VCaP (cell line): ENCODE data around the gene AK4.

Experiments used
- H3K27ac ChIP-seq: fragments of 450-650 bp; 2 replicates; pipeline ENCODE4 v1.5.1; 2017
- TF ChIP-seq, protein P1 (sequence below): fragments of 450-650 bp; conservative IDR thresholded peaks from 2 replicates; pipeline ENCODE4 v1.5.1; 2017; ENCODE audit warnings: mild to moderate bottlenecking, moderate library complexity

Gene AK4

DNA sequence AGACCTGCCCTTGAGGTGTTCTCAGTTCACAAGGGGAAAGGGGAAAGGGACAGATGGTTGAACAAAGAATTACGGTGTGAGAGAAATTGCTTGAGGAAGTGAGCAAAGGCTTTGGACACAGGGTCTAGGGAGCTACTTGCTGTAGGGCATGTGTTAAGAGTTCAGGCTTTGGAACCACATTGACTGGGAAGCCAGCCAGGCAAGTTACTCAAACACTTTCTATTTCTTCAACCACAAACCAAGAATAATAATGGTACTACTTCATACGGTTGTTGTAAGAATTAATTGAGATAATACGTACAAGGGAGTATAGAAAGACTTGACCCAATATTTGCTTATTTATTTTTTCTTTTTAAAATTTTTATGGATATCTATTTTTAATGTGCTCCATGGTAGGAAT is 26.6 kb downstream of the AK4 start:
- TF ChIP-seq, protein P1, sequence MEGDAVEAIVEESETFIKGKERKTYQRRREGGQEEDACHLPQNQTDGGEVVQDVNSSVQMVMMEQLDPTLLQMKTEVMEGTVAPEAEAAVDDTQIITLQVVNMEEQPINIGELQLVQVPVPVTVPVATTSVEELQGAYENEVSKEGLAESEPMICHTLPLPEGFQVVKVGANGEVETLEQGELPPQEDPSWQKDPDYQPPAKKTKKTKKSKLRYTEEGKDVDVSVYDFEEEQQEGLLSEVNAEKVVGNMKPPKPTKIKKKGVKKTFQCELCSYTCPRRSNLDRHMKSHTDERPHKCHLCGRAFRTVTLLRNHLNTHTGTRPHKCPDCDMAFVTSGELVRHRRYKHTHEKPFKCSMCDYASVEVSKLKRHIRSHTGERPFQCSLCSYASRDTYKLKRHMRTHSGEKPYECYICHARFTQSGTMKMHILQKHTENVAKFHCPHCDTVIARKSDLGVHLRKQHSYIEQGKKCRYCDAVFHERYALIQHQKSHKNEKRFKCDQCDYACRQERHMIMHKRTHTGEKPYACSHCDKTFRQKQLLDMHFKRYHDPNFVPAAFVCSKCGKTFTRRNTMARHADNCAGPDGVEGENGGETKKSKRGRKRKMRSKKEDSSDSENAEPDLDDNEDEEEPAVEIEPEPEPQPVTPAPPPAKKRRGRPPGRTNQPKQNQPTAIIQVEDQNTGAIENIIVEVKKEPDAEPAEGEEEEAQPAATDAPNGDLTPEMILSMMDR: no peak
- H3K27ac ChIP-seq: no peak overlapping the region

DNA sequence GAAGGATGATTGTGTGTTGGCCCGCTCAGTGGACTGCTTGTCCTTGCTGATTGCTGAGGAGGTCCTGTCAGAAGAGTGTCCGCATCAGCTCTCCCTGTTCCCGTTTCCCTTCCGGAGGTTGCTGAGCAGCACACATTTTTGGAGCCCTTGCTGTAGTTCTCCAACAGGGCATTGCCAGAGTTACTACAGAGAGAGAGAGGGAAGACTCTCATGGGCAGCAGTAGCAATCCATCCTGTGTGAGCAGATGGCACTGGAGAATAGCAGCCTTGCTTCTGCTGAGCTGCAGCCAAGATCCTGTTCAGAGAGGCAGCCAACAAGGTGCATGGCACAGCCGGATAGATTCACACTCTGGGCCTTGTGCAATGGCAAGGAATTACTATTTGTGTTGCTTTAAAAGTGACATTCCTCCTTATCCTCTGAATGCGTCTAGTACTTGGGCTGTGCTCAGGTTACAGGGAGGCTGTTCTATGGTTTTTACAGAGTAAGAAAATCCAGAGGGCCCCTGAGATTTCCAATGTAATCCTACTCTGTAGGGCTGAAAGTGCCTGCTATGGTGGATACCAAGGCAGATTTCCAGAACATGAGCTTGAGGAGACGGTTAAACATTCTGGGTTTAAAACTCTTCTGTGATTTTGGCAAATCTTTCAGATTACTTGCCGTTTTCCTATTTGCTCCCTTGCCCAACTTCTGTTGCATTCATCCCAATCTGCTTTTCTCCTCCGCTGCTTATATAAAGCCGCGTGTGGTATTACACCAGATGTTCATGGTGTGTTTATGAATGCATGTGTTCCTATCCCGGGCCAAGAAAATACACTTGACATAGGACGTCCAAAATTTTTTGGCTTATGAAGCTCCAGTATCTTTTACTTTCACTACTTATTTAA is 27.4 kb downstream of the AK4 start:
- TF ChIP-seq, protein P1: no peak
- no peak overlapping the region for H3K27ac ChIP-seq

DNA sequence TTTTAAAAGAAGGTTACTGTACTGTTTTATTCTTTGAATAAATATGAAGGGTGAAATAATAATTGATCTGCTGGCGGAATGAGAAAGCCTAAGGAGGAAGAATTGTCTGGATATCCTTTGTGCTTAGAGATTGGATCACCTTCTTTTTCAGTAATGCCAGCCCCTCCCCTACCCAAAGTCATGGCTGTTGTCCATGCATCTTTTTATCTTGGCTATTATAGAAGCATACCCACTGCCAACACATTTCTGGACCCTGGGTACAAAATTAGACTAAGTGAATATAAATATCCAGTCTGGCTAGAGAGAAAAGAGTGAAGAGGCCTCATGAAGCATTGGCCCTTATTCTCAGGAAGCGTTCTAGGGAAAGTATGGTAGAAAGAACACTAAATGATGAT is 28.1 kb downstream of the AK4 start:
- no peak overlapping the region for H3K27ac ChIP-seq
- TF ChIP-seq, protein P1: no peak

DNA sequence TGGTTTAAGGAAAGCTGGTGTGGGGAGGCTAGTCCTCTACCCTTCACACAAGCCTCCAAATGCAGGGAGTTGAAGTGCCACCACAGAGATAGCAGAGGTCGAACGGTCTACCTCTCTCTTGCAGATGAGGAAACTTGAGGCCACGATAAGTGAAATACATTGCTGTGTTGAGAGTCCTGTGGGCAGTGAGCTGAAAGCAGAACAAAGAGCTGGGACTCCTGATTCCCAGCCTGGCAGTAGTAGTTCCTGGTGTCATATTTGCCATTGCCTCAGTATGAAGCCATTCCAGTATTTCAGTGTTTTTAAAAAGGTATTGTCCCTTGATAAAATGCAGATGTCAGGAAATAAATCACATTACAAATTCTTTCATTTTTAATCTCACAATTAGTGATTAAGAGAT is 28.6 kb downstream of the AK4 start:
- TF ChIP-seq, protein P1: no peak

DNA sequence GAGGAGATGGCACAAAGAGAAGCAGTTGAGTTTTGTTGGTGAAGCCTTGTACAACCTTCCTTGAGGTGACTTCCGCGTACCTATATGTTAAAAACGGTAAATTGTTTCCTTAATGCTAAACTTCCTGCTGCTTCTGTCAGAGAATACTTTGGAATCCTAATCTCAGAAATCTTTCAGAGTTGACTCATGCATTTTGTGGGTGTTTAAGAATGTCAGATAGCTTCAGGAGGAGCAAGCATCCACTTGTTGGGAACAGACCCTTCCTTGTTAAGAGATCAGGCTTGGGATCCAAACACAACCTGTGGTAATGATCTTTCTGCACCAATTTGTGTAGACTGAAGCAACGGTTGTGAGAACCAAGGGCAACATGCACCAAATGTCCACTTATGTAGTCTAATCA is 29.5 kb downstream of the AK4 start:
- TF ChIP-seq, protein P1: no peak
- no peak overlapping the region for H3K27ac ChIP-seq

More for the DNA sequence above, 28.6 kb downstream of the AK4 start:
- H3K27ac ChIP-seq: no peak overlapping the region

DNA sequence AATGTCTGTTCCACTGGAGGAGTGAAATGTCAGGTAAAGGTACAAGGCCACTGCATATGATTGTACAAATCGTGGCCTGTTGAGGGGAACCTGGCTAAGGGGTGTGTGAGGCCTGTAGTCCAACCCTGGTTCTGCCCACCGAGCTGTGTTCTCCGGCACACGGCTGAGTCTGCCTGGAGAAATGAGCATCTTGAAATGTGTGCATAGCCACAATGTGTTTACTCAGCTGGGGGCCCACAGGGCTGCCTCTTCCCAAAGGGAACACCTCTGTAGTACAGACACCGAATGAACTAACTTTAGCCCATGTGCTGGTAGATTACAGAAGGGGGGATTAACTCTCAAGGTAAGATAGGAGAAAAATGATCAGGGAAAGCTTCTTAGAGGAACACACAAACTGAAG is 30.2 kb downstream of the AK4 start:
- no peak overlapping the region for H3K27ac ChIP-seq
- TF ChIP-seq, protein P1: no peak

DNA sequence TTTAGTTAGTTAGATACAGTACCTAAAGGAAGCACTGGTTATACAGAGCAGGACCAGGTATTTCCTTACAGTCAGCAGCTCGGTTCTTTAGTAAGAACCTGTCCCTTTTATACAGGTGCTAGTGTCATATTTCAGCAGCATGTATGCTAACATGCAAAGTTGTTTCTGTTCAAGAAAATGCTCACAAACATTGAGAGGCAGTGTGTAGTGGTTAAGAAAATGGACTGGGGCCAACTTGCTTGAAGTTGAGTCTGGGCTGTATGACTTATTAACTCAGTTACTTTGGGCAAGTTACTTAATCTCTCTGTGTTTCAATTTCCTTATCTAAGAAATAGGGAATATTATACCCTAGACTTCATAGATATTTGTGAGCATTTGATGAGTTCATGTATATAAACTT is 31.1 kb downstream of the AK4 start:
- TF ChIP-seq, protein P1: no peak
- H3K27ac ChIP-seq: no peak overlapping the region
